ENCODE results near the gene MUC21.
"Not testable (repeated sequence)": the region's sequence is repeated elsewhere in the genome, so short reads cannot be mapped to it uniquely, and the experiment has no call there.

The MUC21 gene

GRCh38 chr6:31008165-31008564, 24.6 kb downstream of the MUC21 start:
- peak; percentile 16 for DNase-seq (ENCODE audit: low spot score)

- no peak for DNase-seq (ENCODE audit: low spot score)
These were observed 26.2 kb downstream of the MUC21 start for GRCh38 chr6:31009731-31010130.

GRCh38 chr6:31010393-31011060, 27.0 kb downstream of the MUC21 start, which contains the start of gene MUC22:
TSS of gene MUC22 (plus strand) at chr6:31010474. CDS start at chr6:31010707, 233 bp downstream.
- no peak for DNase-seq (ENCODE audit: low spot score)

GRCh38 chr6:31011153-31011552, 27.6 kb downstream of the MUC21 start:
- DNase-seq (ENCODE audit: low spot score) = no peak

- no peak for DNase-seq (ENCODE audit: low spot score)
These were observed 33.3 kb downstream of the MUC21 start for GRCh38 chr6:31016659-31017299.

- DNase-seq (ENCODE audit: low spot score) = not testable (repeated sequence)
These were observed 33.9 kb downstream of the MUC21 start for GRCh38 chr6:31017436-31017835.

GRCh38 chr6:31020057-31020456, 36.5 kb downstream of the MUC21 start:
- no peak for DNase-seq (ENCODE audit: low spot score)

GRCh38 chr6:31020631-31021255, 37.2 kb downstream of the MUC21 start:
- not testable (repeated sequence) for DNase-seq (ENCODE audit: low spot score)

- DNase-seq (ENCODE audit: low spot score) = not testable (repeated sequence)
These were observed 38.4 kb downstream of the MUC21 start for GRCh38 chr6:31021705-31022531.

GRCh38 chr6:31025595-31025994, 42.1 kb downstream of the MUC21 start:
- no peak for DNase-seq (ENCODE audit: low spot score)

- no peak for DNase-seq (ENCODE audit: low spot score)
These were observed 47.6 kb downstream of the MUC21 start for GRCh38 chr6:31031095-31031494.

- no peak for DNase-seq (ENCODE audit: low spot score)
These were observed 49.6 kb downstream of the MUC21 start for GRCh38 chr6:31033075-31033474.

GRCh38 chr6:31035862-31036497, 52.5 kb downstream of the MUC21 start:
- DNase-seq (ENCODE audit: low spot score) = no peak

- peak; percentile 15 for DNase-seq (ENCODE audit: low spot score)
These were observed 53.7 kb downstream of the MUC21 start for GRCh38 chr6:31037169-31037568.

- peak; percentile 29 for DNase-seq (ENCODE audit: low spot score)
These were observed 54.2 kb downstream of the MUC21 start for GRCh38 chr6:31037682-31038081.

GRCh38 chr6:31038559-31038958, 55.0 kb downstream of the MUC21 start:
- no peak for DNase-seq (ENCODE audit: low spot score)

All from Ammon's horn (tissue), 1 donor.